Endothelial cell of umbilical vein (primary cell): Measurements from ENCODE around the gene INTS2. TPM values are rescaled to one million over a fixed set of nuclear protein-coding genes. Genes with fewer than 3 reads are reported as not detected.

Experiments
- BruUV-seq: library from RNA; stranded (reverse); fragments of 400-500 nt; replicated peaks from 2 replicates; lab custom pipeline; 2021; lab: Mats Ljungman, UMichigan
- CTCF ChIA-PET: fragments of 300-600, 350-600 bp; sonication (Branson Sonifier 250); formaldehyde crosslinking; loops from one replicate; lab custom pipeline; 2021; ENCODE audit warnings: antibody characterized with exemption, inconsistent platforms; lab: Charles Lee
- POLR2A ChIA-PET: fragments of 300-600, 350-600 bp; sonication (Branson Sonifier 250); formaldehyde crosslinking; loops from one replicate; lab custom pipeline; 2021; ENCODE audit warnings: antibody characterized with exemption, inconsistent platforms; lab: Charles Lee
- DNase-seq: peaks from one replicate; pipeline ENCODE4 v3.0.0-alpha.2; 2011; ENCODE audit warnings: low read depth, low spot score
- FAIRE-seq: peaks from 2 replicates; lab custom pipeline; 2011; peaks lifted over from hg19 to GRCh38; lab: Jason Lieb, UNC
- H2AFZ ChIP-seq: 2 replicates; pipeline ENCODE4 v1.6.0; 2012; ENCODE audit warnings: low read depth, low read length, control low read depth, inconsistent platforms
- H3K27ac ChIP-seq: 2 replicates; pipeline ENCODE4 v1.5.1; 2011; ENCODE audit warnings: low read depth, mild to moderate bottlenecking, control low read depth, low read length, moderate library complexity; ENCODE audit not compliant: insufficient read depth
- H3K27me3 ChIP-seq, 2 experiments: 2 replicates each; pipeline versions ENCODE4 v1.6.0 to v1.6.1; 2011; ENCODE audit warnings: low read length in 2 of 2, mixed read lengths in 1 of 2; ENCODE audit not compliant: control insufficient read depth in 2 of 2, insufficient read depth in 2 of 2
- H3K36me3 ChIP-seq, 2 experiments: 2 replicates in 1 of 2; 3 replicates in 1 of 2; pipeline ENCODE4 v1.5.1; 2011; ENCODE audit warnings: low read length in 2 of 2, mild to moderate bottlenecking in 1 of 2, moderate library complexity in 1 of 2; ENCODE audit not compliant: control insufficient read depth in 2 of 2, insufficient read depth in 2 of 2; ENCODE audit errors: extremely low read depth in 1 of 2
- H3K4me1 ChIP-seq: 3 replicates; pipeline ENCODE4 v1.5.1; 2011; ENCODE audit warnings: mild to moderate bottlenecking, low read length; ENCODE audit not compliant: control insufficient read depth, insufficient read depth; ENCODE audit errors: extremely low read depth
- H3K4me2 ChIP-seq: 2 replicates; pipeline ENCODE4 v1.6.1; 2011; ENCODE audit warnings: low read length, control low read depth, mixed read lengths; ENCODE audit not compliant: insufficient read depth
- H3K4me3 ChIP-seq, 3 experiments: fragments of 200-600 bp in 1 of 3; sonication (generic), shearing (Covaris generic) in 1 of 3; replicated peaks in 1 of 3; 2 replicates each; pipeline ENCODE4 v1.5.1; 2011 to 2016; ENCODE audit warnings: control low read depth in 3 of 3, low read length in 3 of 3, mild to moderate bottlenecking in 2 of 3, inconsistent platforms in 1 of 3, low read depth in 1 of 3, moderate library complexity in 1 of 3; ENCODE audit not compliant: insufficient read depth in 1 of 3
- H3K79me2 ChIP-seq: 2 replicates; pipeline ENCODE4 v1.6.0; 2012; ENCODE audit warnings: low read length, inconsistent platforms; ENCODE audit not compliant: control insufficient read depth, insufficient read depth
- H3K9ac ChIP-seq: replicated peaks from 2 replicates; pipeline ENCODE3; 2011; ENCODE audit warnings: low read length, control low read depth; ENCODE audit not compliant: insufficient read depth; ENCODE audit errors: extremely low read depth
- H3K9me1 ChIP-seq: replicated peaks from 3 replicates; pipeline ENCODE4 v1.6.0; 2011; ENCODE audit warnings: mild to moderate bottlenecking, low read length; ENCODE audit not compliant: control insufficient read depth, insufficient read depth; ENCODE audit errors: extremely low read depth
- H3K9me3 ChIP-seq: replicated peaks from 2 replicates; pipeline ENCODE4 v1.5.1; 2012; ENCODE audit warnings: low read length, inconsistent platforms; ENCODE audit not compliant: control insufficient read depth, insufficient read depth
- H4K20me1 ChIP-seq: replicated peaks from 2 replicates; pipeline ENCODE3; 2011; ENCODE audit warnings: mild to moderate bottlenecking, low read length; ENCODE audit not compliant: control insufficient read depth, insufficient read depth; ENCODE audit errors: extremely low read depth
- CTCF ChIP-seq, 2 donors: IDR thresholded peaks; 1 replicate in 1 of 2; 2 replicates in 1 of 2; pipeline ENCODE4 v1.5.1; 2011; ENCODE audit warnings: low read length in 2 of 2, mild to moderate bottlenecking in 2 of 2, moderate library complexity in 2 of 2, control low read depth in 1 of 2, inconsistent platforms in 1 of 2, low read depth in 1 of 2; ENCODE audit not compliant: insufficient read depth in 1 of 2; ENCODE audit errors: extremely low read depth in 1 of 2
- EZH2 ChIP-seq: IDR thresholded peaks from 2 replicates; pipeline ENCODE4 v1.6.1; 2012; ENCODE audit warnings: borderline replicate concordance, low read depth, mild to moderate bottlenecking, moderate library complexity, low read length, inconsistent platforms; ENCODE audit not compliant: severe bottlenecking
- FOS ChIP-seq: IDR thresholded peaks from 2 replicates; pipeline ENCODE4 v1.6.1; 2011; ENCODE audit warnings: mild to moderate bottlenecking, low read length, moderate library complexity, borderline replicate concordance; ENCODE audit not compliant: insufficient read depth
- GATA2 ChIP-seq: IDR thresholded peaks from 2 replicates; pipeline ENCODE4 v1.7.0; 2011; ENCODE audit warnings: low read depth, mild to moderate bottlenecking, moderate library complexity, mixed read lengths, low read length; ENCODE audit not compliant: insufficient read length, insufficient read depth
- JUN ChIP-seq: IDR thresholded peaks from 2 replicates; pipeline ENCODE4 v1.6.1; 2011; ENCODE audit warnings: borderline replicate concordance, low read depth; ENCODE audit not compliant: insufficient read length, insufficient read depth
- MAX ChIP-seq: IDR thresholded peaks from 2 replicates; pipeline ENCODE4 v1.6.1; 2011; ENCODE audit not compliant: insufficient read depth, insufficient read length
- MYC ChIP-seq: IDR thresholded peaks from one replicate; pipeline ENCODE4 v1.6.1; 2011; ENCODE audit warnings: mild to moderate bottlenecking, low read depth, low read length
- POLR2A ChIP-seq: IDR thresholded peaks from 2 replicates; pipeline ENCODE4 v1.6.1; 2012; ENCODE audit warnings: low read depth, mild to moderate bottlenecking, control low read depth, low read length
- POLR2AphosphoS5 ChIP-seq: IDR thresholded peaks from 2 replicates; pipeline ENCODE4 v1.6.1; 2012; ENCODE audit warnings: low read depth, mild to moderate bottlenecking, control low read depth, low read length, moderate library complexity; ENCODE audit not compliant: insufficient read depth
- dilution Hi-C: fragments of 300-500 bp; cut with MboI; formaldehyde crosslinking; loops from one replicate; pipeline ENCODE4 v1.15.0; 2019; ENCODE audit warnings: low sequenced_read_pairs; ENCODE audit not compliant: extremely low pct_ligation_motif_present
- intact Hi-C: fragments of 100-400 bp; cut with micrococcal nuclease; formaldehyde crosslinking; loops from one replicate; pipeline ENCODE4 v1.10.0; 2022
- polyA plus RNA-seq, 4 experiments: library from polyadenylated mRNA; depleted of rRNA in 3 of 4; stranded (reverse) in 3 of 4; unstranded in 1 of 4; fragments of >200 nt; gene quantifications; 2 replicates each; pipeline versions ENCODE4 v1.2.1 to v1.2.3, GENCODE V29; 2011 to 2012; ENCODE audit warnings: missing spikeins in 1 of 4
- total RNA-seq: library from RNA; stranded (reverse); gene quantifications from 2 replicates; pipeline ENCODE4 v1.2.3, GENCODE V29; 2021

The INTS2 gene
- total and polyA plus RNA-seq, 2 donors (not counting 3 experiments of a cell fraction or from before 2014, with no cell fraction given), result 6.2 to 13.4 TPM

GRCh38 chr17:61835606-61836005 is 92.2 kb downstream of the INTS2 start:
- FAIRE-seq (no peak), DNase-seq (no peak)
- Histone ChIP-seq H3K4me1 (peaks cover 4% of the 10 kb centered on the region), H3K27ac (no peak overlapping the region), H3K4me2 (no peak overlapping the region), H3K79me2 (no peaks in the 10 kb centered on the region), H2AFZ (no peak overlapping the region), H3K9me3 (no peaks in the 10 kb centered on the region), H3K27me3 (no peaks in the 10 kb centered on the region), H3K36me3 (no peaks in the 10 kb centered on the region), H3K4me3 (no peak overlapping the region), H3K9me1 (no peaks in the 10 kb centered on the region), H3K9ac (no peak overlapping the region), H4K20me1 (no peaks in the 10 kb centered on the region)
- POLR2A ChIA-PET, result no interaction called here
- intact Hi-C loops, result no loop called here
- BruUV-seq, result no TSS peak
- TF ChIP-seq EZH2 (no peak), POLR2AphosphoS5 (no peak), CTCF (IDR thresholded peaks at IDR 0.05; ENCODE audit: extremely low read depth in 1 of 2, insufficient read depth in 1 of 2, low read depth in 1 of 2, low read length in 2 of 2) (no peak), JUN (no peak), GATA2 (no peak), POLR2A (no peak), FOS (no peak), MAX (no peak), MYC (no peak)
- CTCF ChIA-PET, result interaction anchor here (1.3 to 2.1 kb wide), 4 partner anchors 181 to 230 kb away, joined by 3 to 76 read pairs (median 4); no protein-coding TSS in a partner anchor
- dilution Hi-C loops, result no loop called here
